H1 (cell line): Measurements from ENCODE around the gene PDGFA. TPM values are rescaled to one million over a fixed set of nuclear protein-coding genes. Genes with fewer than 3 reads are reported as not detected.
A peak's percentile ranks its signal among the peaks of the same experiment; 100 is the strongest.

Experiments used
- CTCF ChIA-PET: fragments of 300-600 bp; sonication (Branson Sonifier 250); formaldehyde crosslinking; loops from one replicate; lab custom pipeline; 2021; ENCODE audit not compliant: partially characterized antibody; lab: Charles Lee
- POLR2A ChIA-PET: fragments of 300-600 bp; sonication (Branson Sonifier 250); formaldehyde crosslinking; loops from one replicate; lab custom pipeline; 2021; ENCODE audit warnings: inconsistent platforms; ENCODE audit not compliant: partially characterized antibody; lab: Charles Lee
- DNase-seq, 2 experiments: peaks; one replicate each; pipeline versions ENCODE4 v3.0.0 to v3.0.0-alpha.2; 2010 to 2022; ENCODE audit warnings: low spot score in 2 of 2, low read depth in 1 of 2, mixed read lengths in 1 of 2
- FAIRE-seq: peaks from 2 replicates; lab custom pipeline; 2011; peaks lifted over from hg19 to GRCh38; lab: Jason Lieb, UNC
- H2AFZ ChIP-seq: 2 replicates; pipeline ENCODE4 v1.8.1; 2012; ENCODE audit warnings: low read length, inconsistent platforms
- H2AK5ac ChIP-seq: 2 replicates; pipeline ENCODE4 v1.6.1; 2013; ENCODE audit warnings: low read depth, low read length
- H2BK120ac ChIP-seq: replicated peaks from 2 replicates; pipeline ENCODE3; 2013; ENCODE audit warnings: low read depth, low read length, inconsistent platforms
- H2BK12ac ChIP-seq: 2 replicates; pipeline ENCODE4 v1.6.1; 2013; ENCODE audit warnings: low read depth, low read length
- H2BK15ac ChIP-seq: 2 replicates; pipeline ENCODE4 v1.6.1; 2013; ENCODE audit warnings: low read length
- H2BK20ac ChIP-seq: 2 replicates; pipeline ENCODE4 v1.6.1; 2013; ENCODE audit warnings: low read length
- H2BK5ac ChIP-seq: 2 replicates; pipeline ENCODE4 v1.6.1; 2013; ENCODE audit warnings: low read depth, low read length
- H3K14ac ChIP-seq: 2 replicates; pipeline ENCODE4 v1.6.1; 2013; ENCODE audit warnings: inconsistent platforms; ENCODE audit not compliant: insufficient read length
- H3K18ac ChIP-seq: 2 replicates; pipeline ENCODE4 v1.6.1; 2013; ENCODE audit warnings: low read length; ENCODE audit errors: extremely low read depth
- H3K23ac ChIP-seq: 2 replicates; pipeline ENCODE4 v1.6.1; 2013; ENCODE audit warnings: inconsistent platforms; ENCODE audit not compliant: insufficient read length
- H3K23me2 ChIP-seq: 2 replicates; pipeline ENCODE4 v1.6.1; 2013; ENCODE audit warnings: low read depth, low read length
- H3K27ac ChIP-seq: 2 replicates; pipeline ENCODE4 v1.6.1; 2011; ENCODE audit warnings: low read depth, low read length, inconsistent platforms
- H3K27me3 ChIP-seq, 4 experiments: replicated peaks in 1 of 4; 1 replicate in 1 of 4; 2 replicates in 3 of 4; pipeline versions ENCODE4 v1.6.1 to v1.8.1; 2011 to 2013; ENCODE audit warnings: low read length in 3 of 4, mild to moderate bottlenecking in 3 of 4, inconsistent platforms in 2 of 4, mixed read lengths in 2 of 4, moderate library complexity in 1 of 4; ENCODE audit not compliant: control insufficient read depth in 3 of 4, insufficient read depth in 3 of 4; ENCODE audit errors: extremely low read depth in 1 of 4
- H3K36me3 ChIP-seq, 4 experiments: 2 replicates each; pipeline versions ENCODE4 v1.6.1 to v1.8.1; 2011 to 2013; ENCODE audit warnings: mild to moderate bottlenecking in 4 of 4, low read length in 3 of 4, moderate library complexity in 2 of 4, control low read depth in 1 of 4, inconsistent platforms in 1 of 4; ENCODE audit not compliant: insufficient read depth in 4 of 4, control insufficient read depth in 2 of 4
- H3K4ac ChIP-seq: replicated peaks from 2 replicates; pipeline ENCODE3; 2013; ENCODE audit warnings: low read length, low read depth, mixed read lengths, inconsistent platforms; ENCODE audit not compliant: insufficient read length
- H3K4me1 ChIP-seq, 4 experiments: replicated peaks in 1 of 4; 1 replicate in 1 of 4; 2 replicates in 3 of 4; pipeline versions ENCODE4 v1.6.1 to v1.8.1; 2011 to 2013; ENCODE audit warnings: low read length in 3 of 4, inconsistent platforms in 2 of 4, mixed read lengths in 1 of 4; ENCODE audit not compliant: insufficient read depth in 4 of 4, control insufficient read depth in 3 of 4
- H3K4me2 ChIP-seq, 2 experiments: 2 replicates each; pipeline versions ENCODE4 v1.6.1 to v1.8.1; 2011 to 2013; ENCODE audit warnings: low read depth in 2 of 2, low read length in 2 of 2, control low read depth in 1 of 2, inconsistent platforms in 1 of 2, mild to moderate bottlenecking in 1 of 2; ENCODE audit not compliant: insufficient read depth in 1 of 2
- H3K4me3 ChIP-seq, 4 experiments: fragments of 200-600, 300-600 bp in 1 of 4; sonication (generic), shearing (Covaris generic), sonication (Bioruptor Twin) in 1 of 4; 2 replicates each; pipeline versions ENCODE4 v1.5.1 to v1.8.1; 2011 to 2016; ENCODE audit warnings: low read length in 4 of 4, low read depth in 3 of 4, control low read depth in 2 of 4, inconsistent platforms in 2 of 4, mild to moderate bottlenecking in 2 of 4, mixed read lengths in 1 of 4, moderate library complexity in 1 of 4; ENCODE audit not compliant: insufficient read depth in 2 of 4; ENCODE audit errors: extremely low read depth in 1 of 4
- H3K56ac ChIP-seq: replicated peaks from 2 replicates; pipeline ENCODE3; 2013; ENCODE audit warnings: low read depth, mild to moderate bottlenecking, mixed read lengths, low read length, inconsistent platforms; ENCODE audit not compliant: insufficient read length
- H3K79me1 ChIP-seq: 2 replicates; pipeline ENCODE4 v1.6.1; 2013; ENCODE audit warnings: low read depth, low read length, control low read depth
- H3K79me2 ChIP-seq, 2 experiments: 2 replicates each; pipeline versions ENCODE4 v1.6.1 to v1.8.1; 2012 to 2013; ENCODE audit warnings: low read length in 2 of 2, mild to moderate bottlenecking in 2 of 2, inconsistent platforms in 1 of 2; ENCODE audit not compliant: insufficient read depth in 2 of 2, control insufficient read depth in 1 of 2
- H3K9ac ChIP-seq, 4 experiments: replicated peaks in 1 of 4; 1 replicate in 1 of 4; 2 replicates in 3 of 4; pipeline versions ENCODE4 v1.6.1 to v1.8.1; 2011 to 2013; ENCODE audit warnings: low read depth in 3 of 4, low read length in 3 of 4, control low read depth in 2 of 4, mild to moderate bottlenecking in 2 of 4, moderate library complexity in 2 of 4, inconsistent platforms in 1 of 4; ENCODE audit errors: extremely low read depth in 1 of 4
- H3K9me3 ChIP-seq, 2 experiments: 2 replicates each; pipeline versions ENCODE4 v1.6.1 to v1.8.1; 2012 to 2013; ENCODE audit warnings: mild to moderate bottlenecking in 2 of 2, moderate library complexity in 2 of 2, control low read depth in 1 of 2, inconsistent platforms in 1 of 2, low read depth in 1 of 2, low read length in 1 of 2, mixed read lengths in 1 of 2; ENCODE audit not compliant: insufficient read depth in 2 of 2
- H4K20me1 ChIP-seq, 2 experiments: replicated peaks in 1 of 2; 2 replicates each; pipeline versions ENCODE3 to v1.8.1; 2011 to 2013; ENCODE audit warnings: inconsistent platforms in 2 of 2, low read length in 2 of 2, mild to moderate bottlenecking in 1 of 2; ENCODE audit not compliant: insufficient read depth in 2 of 2, control insufficient read depth in 1 of 2
- H4K5ac ChIP-seq: 2 replicates; pipeline ENCODE4 v1.6.1; 2013; ENCODE audit warnings: low read length, low read depth, mixed read lengths, inconsistent platforms; ENCODE audit not compliant: insufficient read length
- H4K8ac ChIP-seq: 2 replicates; pipeline ENCODE4 v1.8.0; 2013; ENCODE audit warnings: mild to moderate bottlenecking, moderate library complexity, low read length, inconsistent platforms; ENCODE audit not compliant: insufficient read depth; ENCODE audit errors: extremely low read depth
- H4K91ac ChIP-seq: replicated peaks from 2 replicates; pipeline ENCODE3; 2013; ENCODE audit warnings: low read length, mixed read lengths, inconsistent platforms; ENCODE audit not compliant: insufficient read length
- CHD1 ChIP-seq: IDR thresholded peaks from 2 replicates; pipeline ENCODE4 v1.6.1; 2012; ENCODE audit warnings: low read depth, low read length, improper control_type of control experiment
- GABPA ChIP-seq: IDR thresholded peaks from 2 replicates; pipeline ENCODE4 v1.6.1; 2011; ENCODE audit warnings: mild to moderate bottlenecking, low read length, moderate library complexity, borderline replicate concordance; ENCODE audit not compliant: insufficient read depth
- JUND ChIP-seq: IDR thresholded peaks from 2 replicates; pipeline ENCODE4 v1.6.1; 2011; ENCODE audit warnings: mild to moderate bottlenecking, improper control_type of control experiment, low read length
- KDM5A ChIP-seq: fragments of 200-600 bp; IDR thresholded peaks from 2 replicates; pipeline ENCODE4 v1.7.1; 2012; ENCODE audit warnings: mild to moderate bottlenecking, low read length, inconsistent platforms, mixed read lengths
- MAX ChIP-seq: IDR thresholded peaks from 2 replicates; pipeline ENCODE4 v1.6.1; 2012; ENCODE audit warnings: inconsistent platforms
- NANOG ChIP-seq: IDR thresholded peaks from 2 replicates; pipeline ENCODE4 v1.6.1; 2011; ENCODE audit warnings: low read length, low read depth, mild to moderate bottlenecking, inconsistent platforms; ENCODE audit not compliant: insufficient read depth, poor library complexity, severe bottlenecking
- POLR2AphosphoS5 ChIP-seq: IDR thresholded peaks from 2 replicates; pipeline ENCODE4 v1.6.1; 2011; ENCODE audit warnings: low read depth, low read length
- RAD21 ChIP-seq, 2 experiments: IDR thresholded peaks in 1 of 2; conservative IDR thresholded peaks in 1 of 2; 2 replicates each; pipeline ENCODE4 v1.6.1; 2011; ENCODE audit warnings: low read depth in 2 of 2, low read length in 2 of 2, improper control_type of control experiment in 1 of 2, inconsistent platforms in 1 of 2, mild to moderate bottlenecking in 1 of 2, moderate library complexity in 1 of 2
- RXRA ChIP-seq: IDR thresholded peaks from 2 replicates; pipeline ENCODE4 v1.6.1; 2011; ENCODE audit warnings: low read depth, mild to moderate bottlenecking, low read length, moderate library complexity; ENCODE audit not compliant: insufficient read depth
- SIN3A ChIP-seq, 2 experiments: IDR thresholded peaks in 1 of 2; conservative IDR thresholded peaks in 1 of 2; 2 replicates each; pipeline ENCODE4 v1.6.1; 2011 to 2012; ENCODE audit warnings: low read length in 2 of 2, improper control_type of control experiment in 1 of 2, low read depth in 1 of 2, mild to moderate bottlenecking in 1 of 2
- SIX5 ChIP-seq: IDR thresholded peaks from 2 replicates; pipeline ENCODE4 v1.6.1; 2011; ENCODE audit warnings: mild to moderate bottlenecking, low read depth, low read length
- SRF ChIP-seq: IDR thresholded peaks from 2 replicates; pipeline ENCODE4 v1.6.1; 2011; ENCODE audit warnings: mild to moderate bottlenecking, low read depth, low read length, moderate library complexity
- TBP ChIP-seq: IDR thresholded peaks from 2 replicates; pipeline ENCODE4 v1.6.1; 2011; ENCODE audit warnings: low read depth, low read length, improper control_type of control experiment
- TCF12 ChIP-seq: IDR thresholded peaks from 2 replicates; pipeline ENCODE4 v1.6.1; 2011; ENCODE audit warnings: low read depth, mild to moderate bottlenecking, low read length
- WGBS, 2 experiments: shearing (Covaris generic) in 1 of 2; methylation state at CpG; one replicate each; pipeline versions ENCODE4 v1.1.6 to v1.1.7; 2013 to 2015; ENCODE audit warnings: low lambda C conversion rate in 2 of 2, mixed read lengths in 2 of 2, inconsistent platforms in 1 of 2, low coverage in 1 of 2, missing lambda C conversion rate in 1 of 2; ENCODE audit not compliant: insufficient replicate concordance in 2 of 2, insufficient coverage in 1 of 2, insufficient read length in 1 of 2; ENCODE audit errors: extremely low coverage in 1 of 2, missing lambda C conversion rate in 1 of 2; 5-methylcytosine and 5-hydroxymethylcytosine counted together
- polyA plus RNA-seq, 7 experiments: library from polyadenylated mRNA; depleted of rRNA in 3 of 7; stranded (reverse) in 5 of 7; unstranded in 2 of 7; fragments of >200 nt in 5 of 7; fragments of 200-250 nt in 2 of 7; gene quantifications; 1 replicate in 5 of 7; 2 replicates in 1 of 7; 4 replicates in 1 of 7; pipeline versions ENCODE4 v1.2.1 to v1.2.3, GENCODE V29; 2011 to 2013; ENCODE audit warnings: missing spikeins in 2 of 7, mixed read lengths in 2 of 7
- total RNA-seq: library from RNA; stranded (reverse); fragmentation: NEBNext Ultra II Directional; extraction: Animal tissue kit (Norgen Biotek cat#: 25700); gene quantifications from 2 replicates; pipeline ENCODE4 v1.2.1, GENCODE V29; 2021

PDGFA gene
- total and polyA plus RNA-seq, 2 of the 8 experiments (the other 6 are each of a cell fraction or from before 2014, with no cell fraction given) = 21.1 to 43.0 TPM

DNA sequence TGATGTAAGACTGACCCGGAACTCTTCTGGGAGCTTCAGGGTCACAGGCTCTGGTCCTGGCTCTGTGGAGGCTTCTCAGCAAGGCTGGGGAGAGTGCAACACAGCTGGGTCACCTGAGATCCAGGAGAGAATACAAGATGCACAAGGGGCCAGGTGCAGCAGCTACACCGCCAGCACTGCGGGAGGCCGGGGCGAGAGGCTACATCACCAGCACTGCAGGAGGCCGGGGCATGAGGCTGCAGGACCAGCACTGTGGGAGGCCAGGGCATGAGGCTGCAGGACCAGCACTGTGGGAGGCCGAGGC is 44.3 kb downstream of the PDGFA start:
- H3K4me3 ChIP-seq = no peak overlapping the region
- no peak overlapping the region for H3K4me2 ChIP-seq
- no peak overlapping the region for H2BK120ac ChIP-seq
- H3K9me3 ChIP-seq = no peaks in the 10 kb centered on the region; a peak in 1 of 4 replicates
- no peak overlapping the region for H2BK5ac ChIP-seq
- no peak overlapping the region for H4K5ac ChIP-seq
- H2BK12ac ChIP-seq = no peak overlapping the region
- CTCF ChIA-PET = no interaction called here
- no peaks in the 10 kb centered on the region for H3K36me3 ChIP-seq
- H3K23ac ChIP-seq = no peak overlapping the region
- no peaks in the 10 kb centered on the region for H4K20me1 ChIP-seq
- H3K27me3 ChIP-seq = no peaks in the 10 kb centered on the region
- H3K56ac ChIP-seq = no peak overlapping the region
- H3K9ac ChIP-seq = no peak overlapping the region
- no peak overlapping the region for H3K4ac ChIP-seq
- POLR2A ChIA-PET = no interaction called here
- H3K23me2 ChIP-seq = peaks cover 2% of the 10 kb centered on the region; the same call in 1 of the 2 replicates
- H2AFZ ChIP-seq = no peak overlapping the region
- H4K91ac ChIP-seq = no peak overlapping the region
- H3K79me1 ChIP-seq = no peaks in the 10 kb centered on the region
- 100% methylated on average over 3 of the region's 7 CpGs; no CpG with 5 or more reads in 1 of the 2 experiments for WGBS, 2 experiments
- peaks cover 0 to 11% (median 2%) of the 10 kb centered on the region in 4 experiments; a peak in 5 of 7 replicates for H3K4me1 ChIP-seq
- no peak overlapping the region for H3K18ac ChIP-seq
- no peak overlapping the region for H2AK5ac ChIP-seq
- peak overlapping the region; percentile 43; the same call in 1 of the 2 replicates for H4K8ac ChIP-seq
- DNase-seq (no peak), FAIRE-seq (no peak)
- H3K27ac ChIP-seq = no peak overlapping the region
- no peak overlapping the region for H2BK20ac ChIP-seq
- no peak overlapping the region for H3K14ac ChIP-seq
- no peak overlapping the region for H2BK15ac ChIP-seq
- no peaks in the 10 kb centered on the region for H3K79me2 ChIP-seq
- TF ChIP-seq MAX (no peak), SIN3A (conservative IDR thresholded peaks at IDR 0.05 in 1 of 2, IDR thresholded peaks at IDR 0.05 in 1 of 2; ENCODE audit: low read depth in 1 of 2, low read length in 2 of 2) (no peak), SIX5 (no peak), TBP (no peak), RXRA (no peak), RAD21 (IDR thresholded peaks at IDR 0.05 in 1 of 2, conservative IDR thresholded peaks at IDR 0.05 in 1 of 2; ENCODE audit: low read depth in 2 of 2, low read length in 2 of 2) (no peak), NANOG (no peak), SRF (no peak), CHD1 (no peak), POLR2AphosphoS5 (no peak), JUND (no peak), KDM5A (no peak), GABPA (no peak), TCF12 (no peak)
